ENCODE results near the gene METTL2B.
"Not testable (repeated sequence)": the region's sequence is repeated elsewhere in the genome, so short reads cannot be mapped to it uniquely, and the experiment has no call there.

DNA sequence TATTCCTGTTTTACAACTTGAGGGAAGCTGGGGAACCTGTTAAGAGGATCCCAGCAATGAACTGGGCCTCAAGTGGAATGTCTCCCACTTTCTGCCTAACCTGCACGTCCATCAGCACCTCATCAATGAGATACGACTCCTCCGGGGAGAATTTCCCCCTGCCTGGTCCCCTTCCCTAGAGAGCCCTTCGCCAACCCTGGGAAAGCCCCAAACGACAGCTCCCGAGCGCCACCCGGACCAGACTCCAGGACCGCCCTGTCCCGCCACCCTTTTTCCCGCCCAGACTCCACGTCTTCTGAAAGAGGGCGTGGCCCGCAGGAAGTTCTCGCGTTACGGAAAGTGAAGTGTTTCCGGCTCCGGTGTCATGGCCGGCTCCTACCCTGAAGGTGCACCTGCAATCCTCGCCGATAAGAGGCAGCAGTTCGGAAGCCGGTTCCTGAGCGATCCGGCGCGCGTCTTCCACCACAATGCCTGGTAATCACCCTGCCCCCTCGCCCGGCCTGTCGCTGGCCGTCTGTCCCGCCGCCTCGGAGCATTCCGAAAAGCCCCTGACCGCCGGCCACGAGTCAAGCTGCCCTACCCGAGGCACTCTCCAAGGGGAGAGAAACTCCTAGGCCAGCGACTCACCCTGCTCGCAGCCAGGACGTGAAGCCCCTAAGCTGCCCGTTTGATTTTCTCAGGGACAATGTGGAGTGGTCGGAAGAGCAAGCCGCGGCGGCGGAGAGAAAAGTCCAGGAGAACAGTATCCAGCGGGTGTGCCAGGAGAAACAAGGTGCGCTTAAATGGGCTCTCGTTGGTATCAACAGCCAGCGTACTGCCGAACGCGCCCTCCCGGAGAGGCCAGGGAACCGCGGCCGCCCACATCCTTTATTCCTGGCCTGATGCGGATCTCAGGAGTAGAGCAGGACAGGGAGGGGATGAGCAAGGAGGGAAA lies at the start of gene METTL2B:
- TF ChIP-seq, protein P1, sequence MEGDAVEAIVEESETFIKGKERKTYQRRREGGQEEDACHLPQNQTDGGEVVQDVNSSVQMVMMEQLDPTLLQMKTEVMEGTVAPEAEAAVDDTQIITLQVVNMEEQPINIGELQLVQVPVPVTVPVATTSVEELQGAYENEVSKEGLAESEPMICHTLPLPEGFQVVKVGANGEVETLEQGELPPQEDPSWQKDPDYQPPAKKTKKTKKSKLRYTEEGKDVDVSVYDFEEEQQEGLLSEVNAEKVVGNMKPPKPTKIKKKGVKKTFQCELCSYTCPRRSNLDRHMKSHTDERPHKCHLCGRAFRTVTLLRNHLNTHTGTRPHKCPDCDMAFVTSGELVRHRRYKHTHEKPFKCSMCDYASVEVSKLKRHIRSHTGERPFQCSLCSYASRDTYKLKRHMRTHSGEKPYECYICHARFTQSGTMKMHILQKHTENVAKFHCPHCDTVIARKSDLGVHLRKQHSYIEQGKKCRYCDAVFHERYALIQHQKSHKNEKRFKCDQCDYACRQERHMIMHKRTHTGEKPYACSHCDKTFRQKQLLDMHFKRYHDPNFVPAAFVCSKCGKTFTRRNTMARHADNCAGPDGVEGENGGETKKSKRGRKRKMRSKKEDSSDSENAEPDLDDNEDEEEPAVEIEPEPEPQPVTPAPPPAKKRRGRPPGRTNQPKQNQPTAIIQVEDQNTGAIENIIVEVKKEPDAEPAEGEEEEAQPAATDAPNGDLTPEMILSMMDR (IDR thresholded peaks at IDR 0.05): peak in 2 of 4 experiments; percentile 37 to 49
- TF ChIP-seq POLR2AphosphoS5 (IDR thresholded peaks at IDR 0.05) (peak; percentile 81 to 89 (median 86)), POLR2A (IDR thresholded peaks at IDR 0.05) (peak; percentile 33 to 52)
- TF ChIP-seq EP300 (IDR thresholded peaks at IDR 0.05): not testable (repeated sequence)
